Measurements from ENCODE around the gene RABGAP1L.

- TF ChIP-seq CTCF (IDR thresholded peaks at IDR 0.05), result no peak
- TF ChIP-seq EP300 (IDR thresholded peaks at IDR 0.05), result no peak
- TF ChIP-seq POLR2A (IDR thresholded peaks at IDR 0.05), result no peak
Observed at GRCh38 chr1:174344162-174344561, 184.8 kb downstream of the RABGAP1L start.
